HepG2 (cell line): Measurements from ENCODE around the gene RAD52. TPM values are rescaled to one million over a fixed set of nuclear protein-coding genes. Genes with fewer than 3 reads are reported as not detected.
A peak's percentile ranks its signal among the peaks of the same experiment; 100 is the strongest.

Source experiments
- AHR ChIP-seq: IDR thresholded peaks from 2 replicates; pipeline ENCODE4 v1.6.1; 2018; ENCODE audit warnings: missing genetic modification reagents, missing compliant biosample characterization
- DPF2 ChIP-seq: sonication (generic); formaldehyde crosslinking; IDR thresholded peaks from 2 replicates; pipeline ENCODE4 v1.4.0; 2020; ENCODE audit warnings: mild to moderate bottlenecking, low read depth, missing genetic modification reagents, borderline replicate concordance
- EZH2 ChIP-seq: conservative IDR thresholded peaks from 2 replicates; pipeline ENCODE4 v1.6.1; 2012; ENCODE audit warnings: mild to moderate bottlenecking, low read depth, low read length, moderate library complexity
- GATAD1 ChIP-seq: IDR thresholded peaks from 2 replicates; pipeline ENCODE4 v1.6.1; 2016; ENCODE audit warnings: missing genetic modification reagents, missing compliant biosample characterization
- HDAC6 ChIP-seq: fragments of 200-600 bp; sonication (generic); IDR thresholded peaks from 2 replicates; pipeline ENCODE4 v1.7.0; 2017; ENCODE audit warnings: mild to moderate bottlenecking, antibody characterized with exemption, low read length, low read depth
- MYPOP ChIP-seq: sonication (generic); formaldehyde crosslinking; IDR thresholded peaks from 2 replicates; pipeline ENCODE4 v1.8.1; 2023; ENCODE audit warnings: mild to moderate bottlenecking, moderate library complexity, missing genetic modification reagents
- RBFOX2 ChIP-seq: fragments of 200-400 bp; formaldehyde crosslinking; IDR thresholded peaks from 2 replicates; pipeline ENCODE4 v1.6.1; 2017; ENCODE audit warnings: low read depth, mild to moderate bottlenecking, low read length
- SOX6 ChIP-seq, 2 experiments: fragments of 450-650 bp in 1 of 2; sonication (generic) in 1 of 2; formaldehyde crosslinking in 1 of 2; IDR thresholded peaks; 2 replicates each; pipeline versions ENCODE4 v1.4.0 to v1.6.1; 2017 to 2020; ENCODE audit warnings: antibody characterized with exemption in 1 of 2, mild to moderate bottlenecking in 1 of 2, missing genetic modification reagents in 1 of 2
- U2AF1 ChIP-seq: fragments of 200-400 bp; formaldehyde crosslinking; optimal IDR thresholded peaks from 2 replicates; pipeline ENCODE3; 2017; ENCODE audit warnings: mild to moderate bottlenecking, low read depth, low read length
- ZFX ChIP-seq: sonication (generic); formaldehyde crosslinking; IDR thresholded peaks from 2 replicates; pipeline ENCODE4 v1.4.0; 2020; ENCODE audit warnings: mild to moderate bottlenecking, low read depth, missing genetic modification reagents, moderate library complexity
- ZNF142 ChIP-seq: sonication (generic); formaldehyde crosslinking; IDR thresholded peaks from 2 replicates; pipeline ENCODE4 v1.4.0; 2020; ENCODE audit warnings: missing genetic modification reagents
- polyA plus RNA-seq, 8 experiments: library from polyadenylated mRNA; depleted of rRNA in 3 of 8; stranded (reverse) in 7 of 8; unstranded in 1 of 8; fragments of >200 nt; fragmentation: Illumina TruSeq in 4 of 8; extraction: Trizol in 4 of 8; gene quantifications; 2 replicates each; pipeline versions ENCODE4 v1.2.1 to v1.2.3, GENCODE V29; 2011 to 2016; ENCODE audit warnings: low read depth in 4 of 8, missing spikeins in 1 of 8, mixed read lengths in 1 of 8; ENCODE audit not compliant: insufficient read depth in 1 of 8
- total RNA-seq, 5 experiments: library from RNA; depleted of rRNA; stranded (reverse); fragments of >200 nt; fragmentation: Illumina TruSeq; extraction: Trizol; gene quantifications; 2 replicates each; pipeline ENCODE4 v1.2.3, GENCODE V29; 2016; ENCODE audit warnings: low read depth in 1 of 5
- TF ChIP-seq, protein P1 (sequence below): sonication (generic); formaldehyde crosslinking; IDR thresholded peaks from one replicate; pipeline ENCODE4 v1.5.1; 2020; ENCODE audit warnings: mild to moderate bottlenecking, missing genetic modification reagents; ENCODE audit errors: not compliant biosample characterization

RAD52 gene
- total and polyA plus RNA-seq, 2 of the 13 experiments (the other 11 are each of a cell fraction or from before 2014, with no cell fraction given) = 14.3 to 19.9 TPM

DNA sequence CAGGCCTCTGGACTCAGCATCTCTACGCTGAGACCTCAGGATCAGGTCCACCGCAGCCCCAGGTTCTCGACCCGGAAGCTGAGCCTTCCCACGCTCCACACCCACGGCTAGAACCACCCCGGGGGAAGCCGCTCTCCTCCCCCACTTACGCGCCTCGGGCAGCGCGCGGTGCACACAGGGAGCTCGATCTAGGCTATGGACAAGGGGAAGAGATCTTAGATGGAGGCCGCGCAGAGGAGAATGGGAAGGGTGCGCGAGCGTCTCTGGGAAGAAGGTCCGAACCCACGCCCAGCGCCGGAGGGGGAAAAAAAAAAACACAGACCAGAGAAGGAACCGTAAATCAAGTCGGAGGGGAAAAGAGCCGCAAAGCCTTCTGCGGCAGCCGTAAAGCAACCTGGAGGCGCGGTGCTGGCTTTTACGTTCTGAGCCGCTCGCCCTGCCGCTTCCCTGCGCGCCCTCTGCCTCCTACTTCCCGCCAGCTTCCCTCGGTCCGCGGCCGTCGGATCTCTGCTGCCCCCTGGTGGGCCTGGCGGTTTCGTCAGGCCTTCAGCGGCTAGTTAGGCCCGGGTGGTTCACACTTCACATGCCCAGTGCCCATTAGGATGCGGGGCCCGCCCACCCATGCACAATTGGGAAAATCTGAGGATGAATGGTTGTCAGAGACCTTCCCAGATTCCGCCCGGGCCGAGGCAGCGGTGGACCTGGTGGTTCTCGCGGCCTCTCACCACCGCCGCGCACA lies at the start of gene RAD52 (continued):
- TF ChIP-seq MYPOP (CRISPR knock-in tag) (peak; percentile 75; the same call in 1 of the 2 replicates), HDAC6 (no peak), U2AF1 (peak; percentile 85), RBFOX2 (peak; percentile 91), GATAD1 (CRISPR knock-in tag) (peak; percentile 90), AHR (CRISPR knock-in tag) (no peak; the same call in 1 of the 2 replicates), SOX6 (IDR thresholded peaks at IDR 0.05) (no peak), SOX6 (CRISPR knock-in tag; IDR thresholded peaks at IDR 0.05) (peak; percentile 83), ZFX (CRISPR knock-in tag) (peak; percentile 97), EZH2 (no peak), ZNF142 (CRISPR knock-in tag) (no peak; the same call in 1 of the 2 replicates), DPF2 (CRISPR knock-in tag) (no peak)
- TF ChIP-seq, protein P1, sequence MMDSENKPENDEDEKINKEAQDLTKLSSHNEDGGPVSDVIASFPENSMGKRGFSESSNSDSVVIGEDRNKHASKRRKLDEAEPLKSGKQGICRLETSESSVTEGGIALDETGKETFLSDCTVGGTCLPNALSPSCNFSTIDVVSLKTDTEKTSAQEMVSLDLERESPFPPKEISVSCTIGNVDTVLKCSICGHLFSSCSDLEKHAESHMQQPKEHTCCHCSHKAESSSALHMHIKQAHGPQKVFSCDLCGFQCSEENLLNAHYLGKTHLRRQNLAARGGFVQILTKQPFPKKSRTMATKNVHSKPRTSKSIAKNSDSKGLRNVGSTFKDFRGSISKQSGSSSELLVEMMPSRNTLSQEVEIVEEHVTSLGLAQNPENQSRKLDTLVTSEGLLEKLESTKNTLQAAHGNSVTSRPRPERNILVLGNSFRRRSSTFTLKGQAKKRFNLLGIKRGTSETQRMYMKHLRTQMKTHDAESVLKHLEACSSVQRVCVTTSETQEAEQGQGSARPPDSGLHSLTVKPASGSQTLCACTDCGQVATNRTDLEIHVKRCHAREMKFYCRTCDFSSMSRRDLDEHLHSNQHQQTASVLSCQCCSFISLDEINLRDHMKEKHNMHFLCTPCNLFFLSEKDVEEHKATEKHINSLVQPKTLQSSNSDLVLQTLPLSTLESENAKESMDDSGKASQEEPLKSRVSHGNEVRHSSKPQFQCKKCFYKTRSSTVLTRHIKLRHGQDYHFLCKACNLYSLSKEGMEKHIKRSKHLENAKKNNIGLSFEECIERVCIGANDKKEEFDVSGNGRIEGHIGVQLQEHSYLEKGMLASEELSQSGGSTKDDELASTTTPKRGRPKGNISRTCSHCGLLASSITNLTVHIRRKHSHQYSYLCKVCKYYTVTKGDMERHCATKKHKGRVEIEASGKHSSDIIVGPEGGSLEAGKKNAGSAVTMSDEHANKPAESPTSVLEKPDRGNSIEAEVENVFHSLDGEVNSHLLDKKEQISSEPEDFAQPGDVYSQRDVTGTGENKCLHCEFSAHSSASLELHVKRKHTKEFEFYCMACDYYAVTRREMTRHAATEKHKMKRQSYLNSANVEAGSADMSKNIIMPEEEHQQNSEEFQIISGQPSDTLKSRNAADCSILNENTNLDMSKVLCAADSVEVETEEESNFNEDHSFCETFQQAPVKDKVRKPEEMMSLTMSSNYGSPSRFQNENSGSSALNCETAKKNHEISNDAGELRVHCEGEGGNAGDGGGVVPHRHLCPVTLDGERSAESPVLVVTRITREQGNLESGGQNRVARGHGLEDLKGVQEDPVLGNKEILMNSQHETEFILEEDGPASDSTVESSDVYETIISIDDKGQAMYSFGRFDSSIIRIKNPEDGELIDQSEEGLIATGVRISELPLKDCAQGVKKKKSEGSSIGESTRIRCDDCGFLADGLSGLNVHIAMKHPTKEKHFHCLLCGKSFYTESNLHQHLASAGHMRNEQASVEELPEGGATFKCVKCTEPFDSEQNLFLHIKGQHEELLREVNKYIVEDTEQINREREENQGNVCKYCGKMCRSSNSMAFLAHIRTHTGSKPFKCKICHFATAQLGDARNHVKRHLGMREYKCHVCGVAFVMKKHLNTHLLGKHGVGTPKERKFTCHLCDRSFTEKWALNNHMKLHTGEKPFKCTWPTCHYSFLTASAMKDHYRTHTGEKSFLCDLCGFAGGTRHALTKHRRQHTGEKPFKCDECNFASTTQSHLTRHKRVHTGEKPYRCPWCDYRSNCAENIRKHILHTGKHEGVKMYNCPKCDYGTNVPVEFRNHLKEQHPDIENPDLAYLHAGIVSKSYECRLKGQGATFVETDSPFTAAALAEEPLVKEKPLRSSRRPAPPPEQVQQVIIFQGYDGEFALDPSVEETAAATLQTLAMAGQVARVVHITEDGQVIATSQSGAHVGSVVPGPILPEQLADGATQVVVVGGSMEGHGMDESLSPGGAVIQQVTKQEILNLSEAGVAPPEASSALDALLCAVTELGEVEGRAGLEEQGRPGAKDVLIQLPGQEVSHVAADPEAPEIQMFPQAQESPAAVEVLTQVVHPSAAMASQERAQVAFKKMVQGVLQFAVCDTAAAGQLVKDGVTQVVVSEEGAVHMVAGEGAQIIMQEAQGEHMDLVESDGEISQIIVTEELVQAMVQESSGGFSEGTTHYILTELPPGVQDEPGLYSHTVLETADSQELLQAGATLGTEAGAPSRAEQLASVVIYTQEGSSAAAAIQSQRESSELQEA = no peak
